Neuronal stem cell (in vitro differentiated cells): Measurements from ENCODE around the gene NDUFA6.
A peak's percentile ranks its signal among the peaks of the same experiment; 100 is the strongest.

Experiments used
- DNase-seq: peaks from one replicate; pipeline ENCODE4 v3.0.0-alpha.2; 2013; ENCODE audit warnings: low spot score
- H2AFZ ChIP-seq: one replicate; pipeline ENCODE4 v1.6.1; 2013; ENCODE audit warnings: mild to moderate bottlenecking, low read length, inconsistent platforms
- H2AK5ac ChIP-seq: 2 replicates; pipeline ENCODE4 v1.6.1; 2013; ENCODE audit warnings: low read depth, mild to moderate bottlenecking, inconsistent platforms, low read length, moderate library complexity, mixed read lengths
- H2BK120ac ChIP-seq: 2 replicates; pipeline ENCODE4 v1.6.1; 2013; ENCODE audit warnings: low read depth, mild to moderate bottlenecking, inconsistent platforms, low read length, moderate library complexity, mixed read lengths
- H2BK12ac ChIP-seq: one replicate; pipeline ENCODE4 v1.6.1; 2013; ENCODE audit warnings: low read length, inconsistent platforms
- H2BK15ac ChIP-seq: 2 replicates; pipeline ENCODE4 v1.6.1; 2013; ENCODE audit warnings: mild to moderate bottlenecking, low read length, inconsistent platforms, mixed read lengths
- H2BK5ac ChIP-seq: one replicate; pipeline ENCODE4 v1.6.1; 2013; ENCODE audit warnings: inconsistent platforms, mild to moderate bottlenecking, low read length, moderate library complexity
- H3K14ac ChIP-seq: one replicate; pipeline ENCODE4 v1.6.1; 2013; ENCODE audit warnings: low read length, inconsistent platforms
- H3K18ac ChIP-seq: 2 replicates; pipeline ENCODE4 v1.6.1; 2013; ENCODE audit warnings: low read length, inconsistent platforms
- H3K23ac ChIP-seq: 2 replicates; pipeline ENCODE4 v1.6.1; 2013; ENCODE audit warnings: low read depth, mild to moderate bottlenecking, mixed read lengths, low read length, inconsistent platforms; ENCODE audit not compliant: poor library complexity
- H3K27ac ChIP-seq: replicated peaks from 3 replicates; pipeline ENCODE4 v1.5.1; 2013; ENCODE audit warnings: low read length, inconsistent platforms
- H3K27me3 ChIP-seq, 3 experiments: 2 replicates each; pipeline ENCODE4 v1.6.1; 2013; ENCODE audit warnings: low read length in 3 of 3, mild to moderate bottlenecking in 2 of 3, inconsistent platforms in 1 of 3, low read depth in 1 of 3, mixed read lengths in 1 of 3, moderate library complexity in 1 of 3; ENCODE audit not compliant: control insufficient read depth in 3 of 3, insufficient read depth in 3 of 3
- H3K36me3 ChIP-seq, 2 donors: replicated peaks in 1 of 2; 2 replicates each; pipeline ENCODE4 v1.6.1; 2013; ENCODE audit warnings: low read length in 2 of 2; ENCODE audit not compliant: control insufficient read depth in 2 of 2, insufficient read depth in 2 of 2
- H3K4ac ChIP-seq: 2 replicates; pipeline ENCODE4 v1.6.1; 2013; ENCODE audit warnings: inconsistent platforms, mild to moderate bottlenecking, low read length, moderate library complexity
- H3K4me1 ChIP-seq, 2 donors: 1 replicate in 1 of 2; 2 replicates in 1 of 2; pipeline ENCODE4 v1.6.1; 2013; ENCODE audit warnings: low read length in 2 of 2, low read depth in 1 of 2; ENCODE audit not compliant: control insufficient read depth in 2 of 2, insufficient read depth in 1 of 2
- H3K4me2 ChIP-seq: one replicate; pipeline ENCODE4 v1.6.1; 2013; ENCODE audit warnings: mild to moderate bottlenecking, low read length, inconsistent platforms; ENCODE audit not compliant: insufficient read depth, poor library complexity, severe bottlenecking
- H3K4me3 ChIP-seq, 2 donors: 2 replicates each; pipeline ENCODE4 v1.5.1; 2013; ENCODE audit warnings: low read length in 2 of 2, mild to moderate bottlenecking in 2 of 2, inconsistent platforms in 1 of 2, moderate library complexity in 1 of 2
- H3K79me1 ChIP-seq: one replicate; pipeline ENCODE4 v1.6.1; 2013; ENCODE audit warnings: low read depth, mild to moderate bottlenecking, inconsistent platforms, low read length, moderate library complexity
- H3K9ac ChIP-seq: one replicate; pipeline ENCODE4 v1.6.1; 2013; ENCODE audit warnings: mild to moderate bottlenecking, low read depth, low read length, inconsistent platforms; ENCODE audit not compliant: poor library complexity
- H3K9me3 ChIP-seq, 2 donors: replicated peaks in 1 of 2; 2 replicates each; pipeline versions ENCODE3 to v1.6.1; 2013; ENCODE audit warnings: low read length in 2 of 2, mild to moderate bottlenecking in 2 of 2, inconsistent platforms in 1 of 2, low read depth in 1 of 2, mixed read lengths in 1 of 2, moderate library complexity in 1 of 2; ENCODE audit not compliant: control insufficient read depth in 2 of 2, insufficient read depth in 1 of 2
- H4K8ac ChIP-seq: one replicate; pipeline ENCODE4 v1.6.1; 2013; ENCODE audit warnings: low read depth, mild to moderate bottlenecking, inconsistent platforms, low read length, moderate library complexity
- H4K91ac ChIP-seq: one replicate; pipeline ENCODE4 v1.6.1; 2013; ENCODE audit warnings: low read length, low read depth, mild to moderate bottlenecking, inconsistent platforms; ENCODE audit not compliant: poor library complexity
- WGBS, 2 donors: extraction: QIAGEN DNeasy Blood & Tissue Kit; methylation state at CpG; one replicate each; pipeline ENCODE4 v1.1.7; 2013; ENCODE audit warnings: missing lambda C conversion rate in 2 of 2, mixed read lengths in 1 of 2; ENCODE audit not compliant: insufficient read length in 2 of 2, insufficient replicate concordance in 1 of 2; ENCODE audit errors: extremely low coverage in 2 of 2; 5-methylcytosine and 5-hydroxymethylcytosine counted together

NDUFA6 gene

GRCh38 chr22:42070517-42071422 is 19.8 kb downstream of the NDUFA6 start, which contains the start of gene NAGA:
Gene NAGA, minus strand, starts transcription at chr22:42070812. Its CDS starts 515 bp downstream, at chr22:42070297.
- Histone ChIP-seq H3K36me3 (peaks cover 11 to 26% of the 10 kb centered on the region in 2 donors), H3K27ac (peak within 1 kb of the TSS; percentile 67), H2BK5ac (peak within 1 kb of the TSS; percentile 97), H2BK15ac (no peak within 1 kb of the TSS), H4K91ac (no peak within 1 kb of the TSS), H3K79me1 (no peaks in the 10 kb centered on the region), H3K9ac (peak within 1 kb of the TSS; percentile 89), H3K4me2 (peak within 1 kb of the TSS; percentile 83), H2BK120ac (no peak within 1 kb of the TSS), H2AK5ac (peak within 1 kb of the TSS; percentile 4), H3K27me3 (no peaks in the 10 kb centered on the region), H2BK12ac (no peak within 1 kb of the TSS), H3K4me1 (peaks cover 10 to 12% of the 10 kb centered on the region in 2 donors), H3K14ac (peak within 1 kb of the TSS; percentile 25), H3K4ac (no peak within 1 kb of the TSS), H2AFZ (peak within 1 kb of the TSS; percentile 96), H4K8ac (peak within 1 kb of the TSS; percentile 99), H3K18ac (peak within 1 kb of the TSS; percentile 99), H3K4me3 (peak within 1 kb of the TSS; percentile 58 to 75), H3K23ac (peak within 1 kb of the TSS; percentile 82), H3K9me3 (peaks cover 0 to 12% of the 10 kb centered on the region in 2 donors)
- peak; percentile 94 for DNase-seq
- WGBS, 2 donors: no CpG with 5 or more reads among the region's 56 CpGs

- Histone ChIP-seq H2BK5ac (peak overlapping the region; percentile 97), H3K14ac (no peak overlapping the region), H4K8ac (no peak overlapping the region), H2BK12ac (no peak overlapping the region), H3K4me3 (peak overlapping the region; percentile 58 to 73), H3K27me3 (no peaks in the 10 kb centered on the region), H3K4me2 (peak overlapping the region; percentile 72), H3K9ac (peak overlapping the region; percentile 50), H2AFZ (peak overlapping the region; percentile 96), H3K79me1 (no peaks in the 10 kb centered on the region), H3K18ac (peak overlapping the region; percentile 6), H2BK15ac (no peak overlapping the region), H2BK120ac (no peak overlapping the region), H3K9me3 (peaks cover 0 to 5% of the 10 kb centered on the region in 2 donors), H3K36me3 (peaks cover 13 to 34% of the 10 kb centered on the region in 2 donors), H2AK5ac (no peak overlapping the region), H3K27ac (peak overlapping the region; percentile 55), H3K23ac (no peak overlapping the region), H3K4me1 (peaks cover 10 to 20% of the 10 kb centered on the region in 2 donors), H3K4ac (no peak overlapping the region), H4K91ac (no peak overlapping the region)
- no peak for DNase-seq
- WGBS, 2 donors: no CpG with 5 or more reads among the region's 19 CpGs
Measured at GRCh38 chr22:42069801-42070516, 20.6 kb downstream of the NDUFA6 start.

- Histone ChIP-seq H3K18ac (no peak overlapping the region), H3K36me3 (peaks cover 13 to 37% of the 10 kb centered on the region in 2 donors), H2AK5ac (no peak overlapping the region), H2BK5ac (peak overlapping the region; percentile 19), H2BK15ac (no peak overlapping the region), H3K4me3 (no peak overlapping the region), H4K8ac (no peak overlapping the region), H3K9ac (peak overlapping the region; percentile 60), H3K79me1 (peaks cover 2% of the 10 kb centered on the region), H3K23ac (peak overlapping the region; percentile 80), H2BK120ac (no peak overlapping the region), H3K27me3 (no peaks in the 10 kb centered on the region), H3K27ac (no peak overlapping the region), H4K91ac (no peak overlapping the region), H2AFZ (no peak overlapping the region), H3K4me2 (no peak overlapping the region), H3K4me1 (peaks cover 10 to 23% of the 10 kb centered on the region in 2 donors), H3K4ac (no peak overlapping the region), H3K9me3 (peaks cover 0 to 3% of the 10 kb centered on the region in 2 donors), H3K14ac (no peak overlapping the region), H2BK12ac (no peak overlapping the region)
- WGBS, 2 donors: no CpG with 5 or more reads among the region's 4 CpGs
- DNase-seq: no peak
Measured at GRCh38 chr22:42068291-42068690, 22.3 kb downstream of the NDUFA6 start.
